HEK293T (cell line): ENCODE measurements around the gene TLE4.

Experiments used
- BHLHE40 ChIP-seq: fragments of 450-650 bp; IDR thresholded peaks from 2 replicates; pipeline ENCODE4 v1.6.1; 2016; ENCODE audit warnings: mild to moderate bottlenecking, moderate library complexity, borderline replicate concordance
- CTBP1 ChIP-seq: fragments of 450-650 bp; IDR thresholded peaks from 2 replicates; pipeline ENCODE4 v1.6.1; 2016; ENCODE audit warnings: borderline replicate concordance
- ELF4 ChIP-seq: fragments of 450-650 bp; IDR thresholded peaks from 2 replicates; pipeline ENCODE4 v1.6.1; 2017; ENCODE audit warnings: antibody characterized with exemption
- FOXK2 ChIP-seq: fragments of 450-650 bp; IDR thresholded peaks from 2 replicates; pipeline ENCODE4 v1.6.1; 2016; ENCODE audit warnings: mild to moderate bottlenecking
- FOXM1 ChIP-seq: fragments of 450-650 bp; IDR thresholded peaks from 2 replicates; pipeline ENCODE4 v1.6.1; 2017; ENCODE audit warnings: mild to moderate bottlenecking, borderline replicate concordance
- HDGF ChIP-seq: fragments of 450-650 bp; IDR thresholded peaks from 2 replicates; pipeline ENCODE4 v1.6.1; 2017; ENCODE audit warnings: antibody characterized with exemption, borderline replicate concordance
- L3MBTL2 ChIP-seq: fragments of 450-650 bp; conservative IDR thresholded peaks from 2 replicates; pipeline ENCODE4 v1.6.1; 2016; ENCODE audit warnings: mild to moderate bottlenecking
- SP1 ChIP-seq: fragments of 450-650 bp; IDR thresholded peaks from 2 replicates; pipeline ENCODE4 v1.6.1; 2017
- SUZ12 ChIP-seq: fragments of 450-650 bp; IDR thresholded peaks from 2 replicates; pipeline ENCODE4 v1.6.1; 2016; ENCODE audit warnings: mild to moderate bottlenecking
- TARDBP ChIP-seq: fragments of 450-650 bp; IDR thresholded peaks from 2 replicates; pipeline ENCODE4 v1.6.1; 2016
- ZNF384 ChIP-seq: fragments of 450-650 bp; IDR thresholded peaks from 2 replicates; pipeline ENCODE4 v1.6.1; 2016
- TF ChIP-seq, protein P1 (sequence below): fragments of 450-650 bp; IDR thresholded peaks from 2 replicates; pipeline ENCODE4 v1.6.1; 2016

DNA sequence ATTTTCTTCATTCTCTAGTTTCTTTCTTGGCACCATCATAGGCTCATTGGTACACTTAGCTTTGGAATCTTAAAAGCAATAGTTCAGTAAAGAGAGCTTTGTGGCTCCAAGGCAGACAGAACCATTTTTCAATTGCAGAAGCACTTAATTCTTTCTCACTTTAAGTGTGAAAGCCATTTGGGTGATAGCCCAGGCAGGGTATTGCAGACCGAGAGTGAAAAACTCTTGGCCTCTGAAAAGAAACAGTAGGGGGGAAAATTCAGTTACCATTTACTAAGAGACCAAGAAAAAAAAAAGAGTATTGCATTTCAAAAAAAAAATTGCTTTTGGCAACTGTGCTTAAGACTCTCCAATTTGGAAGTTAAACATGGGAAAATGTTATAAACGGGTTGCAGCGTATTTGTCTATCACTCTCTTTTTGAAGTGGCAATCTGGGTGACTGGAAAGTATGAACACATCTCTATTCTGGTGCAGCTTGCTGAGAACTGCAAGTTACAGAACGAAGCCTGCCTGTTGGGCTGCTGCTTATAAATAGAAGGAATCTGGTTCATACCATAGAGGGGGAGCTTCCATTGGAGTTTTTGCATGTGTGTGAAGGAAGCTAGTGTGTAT, 170.5 kb downstream of the TLE4 start:
- TF ChIP-seq TARDBP (no peak), BHLHE40 (no peak), HDGF (no peak), FOXM1 (no peak), SUZ12 (no peak), L3MBTL2 (no peak), ELF4 (no peak), FOXK2 (no peak), ZNF384 (no peak), CTBP1 (no peak), SP1 (no peak)
- TF ChIP-seq, protein P1, sequence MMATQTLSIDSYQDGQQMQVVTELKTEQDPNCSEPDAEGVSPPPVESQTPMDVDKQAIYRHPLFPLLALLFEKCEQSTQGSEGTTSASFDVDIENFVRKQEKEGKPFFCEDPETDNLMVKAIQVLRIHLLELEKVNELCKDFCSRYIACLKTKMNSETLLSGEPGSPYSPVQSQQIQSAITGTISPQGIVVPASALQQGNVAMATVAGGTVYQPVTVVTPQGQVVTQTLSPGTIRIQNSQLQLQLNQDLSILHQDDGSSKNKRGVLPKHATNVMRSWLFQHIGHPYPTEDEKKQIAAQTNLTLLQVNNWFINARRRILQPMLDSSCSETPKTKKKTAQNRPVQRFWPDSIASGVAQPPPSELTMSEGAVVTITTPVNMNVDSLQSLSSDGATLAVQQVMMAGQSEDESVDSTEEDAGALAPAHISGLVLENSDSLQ: no peak
